Dedifferentiated amniotic fluid mesenchymal stem cell (primary cell): ENCODE measurements around the gene PLCH1.

Experiments
- DNase-seq: peaks from one replicate; pipeline ENCODE4 v3.0.0-alpha.2; 2016; ENCODE audit errors: extremely low spot score

Gene PLCH1

GRCh38 chr3:155385896-155386625, 358.8 kb downstream of the PLCH1 start:
- no peak for DNase-seq

- DNase-seq, result peak; percentile 57
Observed at GRCh38 chr3:155382396-155383042, 362.4 kb downstream of the PLCH1 start.

- no peak for DNase-seq
Observed at GRCh38 chr3:155377847-155378246, 367.0 kb downstream of the PLCH1 start.

- no peak for DNase-seq
Observed at GRCh38 chr3:155377071-155377470, 367.8 kb downstream of the PLCH1 start.

GRCh38 chr3:155372281-155372680, 372.6 kb downstream of the PLCH1 start:
- DNase-seq, result no peak

- DNase-seq, result no peak
Observed at GRCh38 chr3:155370764-155371503, 373.9 kb downstream of the PLCH1 start.

GRCh38 chr3:155370198-155370597, 374.7 kb downstream of the PLCH1 start:
- no peak for DNase-seq

GRCh38 chr3:155369735-155370134, 375.1 kb downstream of the PLCH1 start:
- no peak for DNase-seq

GRCh38 chr3:155369244-155369643, 375.6 kb downstream of the PLCH1 start:
- no peak for DNase-seq

- no peak for DNase-seq
Observed at GRCh38 chr3:155368786-155369185, 376.1 kb downstream of the PLCH1 start.

- DNase-seq, result no peak
Observed at GRCh38 chr3:155367506-155367905, 377.4 kb downstream of the PLCH1 start.

- no peak for DNase-seq
Observed at GRCh38 chr3:155365178-155365783, 379.6 kb downstream of the PLCH1 start.

- no peak for DNase-seq
Observed at GRCh38 chr3:155364492-155364891, 380.4 kb downstream of the PLCH1 start.

- DNase-seq, result no peak
Observed at GRCh38 chr3:155363690-155364070, 381.2 kb downstream of the PLCH1 start.

GRCh38 chr3:155362808-155363689, 381.8 kb downstream of the PLCH1 start:
- DNase-seq, result no peak

GRCh38 chr3:155360281-155360680, 384.6 kb downstream of the PLCH1 start:
- DNase-seq, result no peak

- no peak for DNase-seq
Observed at GRCh38 chr3:155356594-155357370, 388.1 kb downstream of the PLCH1 start.

- no peak for DNase-seq
Observed at GRCh38 chr3:155354658-155355057, 390.2 kb downstream of the PLCH1 start.

GRCh38 chr3:155352900-155353490, 391.9 kb downstream of the PLCH1 start:
- DNase-seq, result peak; percentile 64

- no peak for DNase-seq
Observed at GRCh38 chr3:155350571-155350970, 394.3 kb downstream of the PLCH1 start.
